Breast epithelium (tissue), 4 donors: ENCODE data around the gene C6orf47. TPM values are rescaled to one million over a fixed set of nuclear protein-coding genes. Genes with fewer than 3 reads are reported as not detected.
A peak's percentile ranks its signal among the peaks of the same experiment; 100 is the strongest.

ENCODE experiments used
- DNase-seq, 2 donors: peaks; one replicate each; pipeline ENCODE4 v3.0.0-alpha.2; 2019; ENCODE audit warnings: low spot score in 2 of 2
- H3K27ac ChIP-seq, 2 donors: fragments of 200-600 bp; sonication (generic) in 1 of 2; one replicate each; pipeline ENCODE4 v1.5.1; 2016 to 2019; ENCODE audit warnings: mild to moderate bottlenecking in 1 of 2
- H3K27me3 ChIP-seq, 2 donors: fragments of 200-600 bp; sonication (generic) in 1 of 2; one replicate each; pipeline versions ENCODE4 v1.5.1 to v1.6.0; 2017 to 2019; ENCODE audit warnings: control low read depth in 1 of 2, mild to moderate bottlenecking in 1 of 2
- H3K36me3 ChIP-seq: fragments of 200-600 bp; one replicate; pipeline ENCODE4 v1.5.1; 2019
- H3K4me1 ChIP-seq, 2 donors: fragments of 200-600 bp; sonication (generic); one replicate each; pipeline ENCODE4 v1.5.1; 2016 to 2019; ENCODE audit warnings: control low read depth in 1 of 2
- H3K4me3 ChIP-seq, 3 donors: fragments of 200-600 bp; sonication (generic); 1 replicate in 2 of 3; 2 replicates in 1 of 3; pipeline ENCODE4 v1.5.1; 2016 to 2019; ENCODE audit warnings: mild to moderate bottlenecking in 3 of 3, moderate library complexity in 2 of 3
- H3K9me3 ChIP-seq, 2 donors: fragments of 200-600 bp; sonication (generic) in 1 of 2; one replicate each; pipeline ENCODE4 v1.5.1; 2016 to 2019; ENCODE audit warnings: control low read depth in 1 of 2
- POLR2A ChIP-seq: fragments of 450-650 bp; IDR thresholded peaks from one replicate; pipeline ENCODE4 v1.6.1; 2016; ENCODE audit warnings: antibody characterized with exemption, mild to moderate bottlenecking, moderate library complexity
- POLR2AphosphoS5 ChIP-seq, 3 donors: sonication (generic); formaldehyde crosslinking; IDR thresholded peaks; one replicate each; pipeline ENCODE4 v1.6.1; 2017; ENCODE audit warnings: antibody characterized with exemption in 3 of 3
- intact Hi-C: fragments of 100-400 bp; cut with DNase I; formaldehyde crosslinking; loops from one replicate; pipeline ENCODE4 v1.15.1; 2023; ENCODE audit warnings: low total_unique reads
- total RNA-seq, 3 donors: library from RNA; depleted of rRNA; stranded (reverse); fragments of >200 nt; gene quantifications; one replicate each; pipeline ENCODE4 v1.1.0, GENCODE V29; 2016
- TF ChIP-seq, protein P1 (sequence below), 3 donors: fragments of 450-650 bp; IDR thresholded peaks; one replicate each; pipeline ENCODE4 v1.5.1; 2016 to 2017; ENCODE audit warnings: antibody characterized with exemption in 3 of 3, mild to moderate bottlenecking in 3 of 3, moderate library complexity in 3 of 3

Gene C6orf47
- total RNA-seq, 3 donors from 2014 or later = 20.3 to 27.4 (median 24.8) TPM

GRCh38 chr6:31658158-31658688 is 2.4 kb downstream of the C6orf47 start:
- Histone ChIP-seq H3K27me3 (no peaks in the 10 kb centered on the region), H3K36me3 (no peaks in the 10 kb centered on the region), H3K9me3 (no peaks in the 10 kb centered on the region), H3K4me3 (peak overlapping the region in 1 of 3 donors; percentile 43), H3K4me1 (peaks cover 12 to 15% of the 10 kb centered on the region in 2 donors), H3K27ac (peak overlapping the region in 1 of 2 donors; percentile 12)
- intact Hi-C loops = loop anchor here (10.0 kb wide), 1 partner anchor 177 kb away; no protein-coding TSS in a partner anchor
- no peak for DNase-seq
- no peak for TF ChIP-seq POLR2A
- TF ChIP-seq, protein P1, sequence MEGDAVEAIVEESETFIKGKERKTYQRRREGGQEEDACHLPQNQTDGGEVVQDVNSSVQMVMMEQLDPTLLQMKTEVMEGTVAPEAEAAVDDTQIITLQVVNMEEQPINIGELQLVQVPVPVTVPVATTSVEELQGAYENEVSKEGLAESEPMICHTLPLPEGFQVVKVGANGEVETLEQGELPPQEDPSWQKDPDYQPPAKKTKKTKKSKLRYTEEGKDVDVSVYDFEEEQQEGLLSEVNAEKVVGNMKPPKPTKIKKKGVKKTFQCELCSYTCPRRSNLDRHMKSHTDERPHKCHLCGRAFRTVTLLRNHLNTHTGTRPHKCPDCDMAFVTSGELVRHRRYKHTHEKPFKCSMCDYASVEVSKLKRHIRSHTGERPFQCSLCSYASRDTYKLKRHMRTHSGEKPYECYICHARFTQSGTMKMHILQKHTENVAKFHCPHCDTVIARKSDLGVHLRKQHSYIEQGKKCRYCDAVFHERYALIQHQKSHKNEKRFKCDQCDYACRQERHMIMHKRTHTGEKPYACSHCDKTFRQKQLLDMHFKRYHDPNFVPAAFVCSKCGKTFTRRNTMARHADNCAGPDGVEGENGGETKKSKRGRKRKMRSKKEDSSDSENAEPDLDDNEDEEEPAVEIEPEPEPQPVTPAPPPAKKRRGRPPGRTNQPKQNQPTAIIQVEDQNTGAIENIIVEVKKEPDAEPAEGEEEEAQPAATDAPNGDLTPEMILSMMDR (IDR thresholded peaks at IDR 0.05) = no peak
- no peak for TF ChIP-seq POLR2AphosphoS5 (IDR thresholded peaks at IDR 0.05)

GRCh38 chr6:31657406-31658157 is 3.0 kb downstream of the C6orf47 start:
- no peaks in the 10 kb centered on the region for H3K36me3 ChIP-seq
- no peaks in the 10 kb centered on the region for H3K27me3 ChIP-seq
- intact Hi-C loops = loop anchor here (10.0 kb wide), 1 partner anchor 177 kb away; no protein-coding TSS in a partner anchor
- H3K27ac ChIP-seq = peak overlapping the region in 1 of 2 donors; percentile 23
- no peak overlapping the region for H3K4me3 ChIP-seq
- no peak for DNase-seq
- TF ChIP-seq, protein P1 (IDR thresholded peaks at IDR 0.05) = no peak
- no peak for TF ChIP-seq POLR2AphosphoS5 (IDR thresholded peaks at IDR 0.05)
- TF ChIP-seq POLR2A = no peak
- H3K9me3 ChIP-seq = no peaks in the 10 kb centered on the region
- H3K4me1 ChIP-seq = peaks cover 12 to 15% of the 10 kb centered on the region in 2 donors

GRCh38 chr6:31655349-31656237 is 5.0 kb downstream of the C6orf47 start, which contains the start of gene APOM:
Gene APOM, plus strand, starts transcription at chr6:31655894. Its CDS starts 73 bp downstream, at chr6:31655967.
- no peak for DNase-seq
- Histone ChIP-seq H3K4me3 (no peak within 1 kb of the TSS), H3K27me3 (no peaks in the 10 kb centered on the region), H3K9me3 (no peaks in the 10 kb centered on the region), H3K4me1 (peaks cover 12 to 15% of the 10 kb centered on the region in 2 donors), H3K27ac (no peak within 1 kb of the TSS), H3K36me3 (no peaks in the 10 kb centered on the region)
- intact Hi-C loops = loop anchor here (10.0 kb wide), 1 partner anchor 179 kb away; no protein-coding TSS in a partner anchor
- TF ChIP-seq POLR2AphosphoS5 (IDR thresholded peaks at IDR 0.05) = no peak
- TF ChIP-seq, protein P1 (IDR thresholded peaks at IDR 0.05) = no peak
- TF ChIP-seq POLR2A = no peak

- intact Hi-C loops = loop anchor here (10.0 kb wide), 1 partner anchor 180 kb away; no protein-coding TSS in a partner anchor
- Histone ChIP-seq H3K27ac (no peak overlapping the region), H3K36me3 (no peaks in the 10 kb centered on the region), H3K4me1 (peaks cover 12 to 15% of the 10 kb centered on the region in 2 donors), H3K27me3 (no peaks in the 10 kb centered on the region), H3K9me3 (no peaks in the 10 kb centered on the region), H3K4me3 (no peak overlapping the region)
- DNase-seq = no peak
- TF ChIP-seq POLR2A (no peak), POLR2AphosphoS5 (IDR thresholded peaks at IDR 0.05) (no peak)
- TF ChIP-seq, protein P1 (IDR thresholded peaks at IDR 0.05) = no peak
These were observed 5.8 kb downstream of the C6orf47 start for GRCh38 chr6:31654574-31655348.
